Muscle layer of colon (tissue), 2 donors: Measurements from ENCODE around the gene HBB.

Experiments used
- H3K27ac ChIP-seq: one replicate; pipeline ENCODE4 v1.7.0; 2013; ENCODE audit warnings: low read depth, mild to moderate bottlenecking, low read length, moderate library complexity
- H3K27me3 ChIP-seq, 2 donors: one replicate each; pipeline ENCODE4 v1.7.0; 2013; ENCODE audit warnings: low read length in 2 of 2, mild to moderate bottlenecking in 2 of 2; ENCODE audit not compliant: insufficient read depth in 2 of 2, control insufficient read depth in 1 of 2
- H3K36me3 ChIP-seq: one replicate; pipeline ENCODE4 v1.7.0; 2013; ENCODE audit warnings: mild to moderate bottlenecking, low read length; ENCODE audit not compliant: insufficient read depth
- H3K4me1 ChIP-seq: one replicate; pipeline ENCODE4 v1.7.0; 2013; ENCODE audit warnings: mild to moderate bottlenecking, low read length; ENCODE audit not compliant: insufficient read depth
- H3K4me3 ChIP-seq, 2 donors: one replicate each; pipeline ENCODE4 v1.7.0; 2013; ENCODE audit warnings: low read length in 2 of 2, low read depth in 1 of 2, mild to moderate bottlenecking in 1 of 2, moderate library complexity in 1 of 2
- H3K9ac ChIP-seq: one replicate; pipeline ENCODE4 v1.7.0; 2013; ENCODE audit warnings: low read length
- H3K9me3 ChIP-seq: one replicate; pipeline ENCODE4 v1.7.0; 2013; ENCODE audit warnings: mild to moderate bottlenecking, low read length
- donor health status: abdominal sarcoma.
- donor health status: Adenocarcinoma of cecum.

HBB gene

GRCh38 chr11:5226732-5227310 lies at the start of gene HBB:
TSS of gene HBB (minus strand) at chr11:5227071. CDS start at chr11:5227021, 50 bp downstream.
- Histone ChIP-seq H3K27ac (no peak within 1 kb of the TSS), H3K9me3 (no peaks in the 10 kb centered on the region)

GRCh38 chr11:5275369-5276110 lies 48.7 kb upstream of the HBB start:
- H3K4me3 ChIP-seq = no peak overlapping the region
- H3K9ac ChIP-seq = no peak overlapping the region
- no peaks in the 10 kb centered on the region for H3K4me1 ChIP-seq
- H3K27ac ChIP-seq = no peak overlapping the region
- no peaks in the 10 kb centered on the region for H3K9me3 ChIP-seq
- H3K36me3 ChIP-seq = no peaks in the 10 kb centered on the region
- no peaks in the 10 kb centered on the region for H3K27me3 ChIP-seq

More at GRCh38 chr11:5226732-5227310, at the start of gene HBB:
- Histone ChIP-seq H3K27me3 (no peaks in the 10 kb centered on the region), H3K9ac (no peak within 1 kb of the TSS), H3K36me3 (no peaks in the 10 kb centered on the region), H3K4me3 (no peak within 1 kb of the TSS), H3K4me1 (no peaks in the 10 kb centered on the region)

- H3K9me3 ChIP-seq = no peaks in the 10 kb centered on the region
- no peaks in the 10 kb centered on the region for H3K36me3 ChIP-seq
- H3K4me3 ChIP-seq = no peak overlapping the region
- no peaks in the 10 kb centered on the region for H3K4me1 ChIP-seq
- no peak overlapping the region for H3K27ac ChIP-seq
- H3K27me3 ChIP-seq = no peaks in the 10 kb centered on the region
- no peak overlapping the region for H3K9ac ChIP-seq
Measured at GRCh38 chr11:5274395-5274794, 47.5 kb upstream of the HBB start.

- Histone ChIP-seq H3K4me1 (no peaks in the 10 kb centered on the region), H3K36me3 (no peaks in the 10 kb centered on the region), H3K9me3 (no peaks in the 10 kb centered on the region), H3K9ac (no peak overlapping the region), H3K4me3 (no peak overlapping the region), H3K27ac (no peak overlapping the region), H3K27me3 (no peaks in the 10 kb centered on the region)
Measured at GRCh38 chr11:5272395-5273017, 45.6 kb upstream of the HBB start.

- Histone ChIP-seq H3K27me3 (no peaks in the 10 kb centered on the region), H3K36me3 (no peaks in the 10 kb centered on the region), H3K9me3 (no peaks in the 10 kb centered on the region), H3K4me1 (no peaks in the 10 kb centered on the region), H3K27ac (no peak within 1 kb of the TSS), H3K4me3 (no peak within 1 kb of the TSS), H3K9ac (no peak within 1 kb of the TSS)
Measured at GRCh38 chr11:5269715-5270147, 42.9 kb upstream of the HBB start, which contains the start of gene HBE1. TSS of gene HBE1 (minus strand) at chr11:5269945. CDS start at chr11:5269890, 55 bp downstream.

- Histone ChIP-seq H3K27me3 (no peaks in the 10 kb centered on the region), H3K9me3 (no peaks in the 10 kb centered on the region), H3K9ac (no peak overlapping the region), H3K27ac (no peak overlapping the region), H3K4me3 (no peak overlapping the region), H3K36me3 (no peaks in the 10 kb centered on the region), H3K4me1 (no peaks in the 10 kb centered on the region)
Measured at GRCh38 chr11:5267033-5267563, 40.2 kb upstream of the HBB start.

GRCh38 chr11:5266609-5267008 lies 39.7 kb upstream of the HBB start:
- H3K4me3 ChIP-seq = no peak overlapping the region
- H3K4me1 ChIP-seq = no peaks in the 10 kb centered on the region
- H3K36me3 ChIP-seq = no peaks in the 10 kb centered on the region
- H3K27ac ChIP-seq = no peak overlapping the region
- H3K9ac ChIP-seq = no peak overlapping the region
- no peaks in the 10 kb centered on the region for H3K9me3 ChIP-seq
- H3K27me3 ChIP-seq = no peaks in the 10 kb centered on the region

- no peaks in the 10 kb centered on the region for H3K27me3 ChIP-seq
- H3K27ac ChIP-seq = no peak overlapping the region
- H3K36me3 ChIP-seq = no peaks in the 10 kb centered on the region
- H3K9me3 ChIP-seq = no peaks in the 10 kb centered on the region
- no peak overlapping the region for H3K4me3 ChIP-seq
- no peaks in the 10 kb centered on the region for H3K4me1 ChIP-seq
- no peak overlapping the region for H3K9ac ChIP-seq
Measured at GRCh38 chr11:5265832-5266231, 39.0 kb upstream of the HBB start.

- Histone ChIP-seq H3K9ac (no peak overlapping the region), H3K9me3 (no peaks in the 10 kb centered on the region), H3K36me3 (no peaks in the 10 kb centered on the region), H3K27me3 (no peaks in the 10 kb centered on the region), H3K4me1 (no peaks in the 10 kb centered on the region), H3K4me3 (no peak overlapping the region), H3K27ac (no peak overlapping the region)
Measured at GRCh38 chr11:5258543-5259262, 31.8 kb upstream of the HBB start.

GRCh38 chr11:5257296-5257695 lies 30.4 kb upstream of the HBB start:
- H3K27me3 ChIP-seq = no peaks in the 10 kb centered on the region
- H3K4me1 ChIP-seq = no peaks in the 10 kb centered on the region
- H3K9ac ChIP-seq = no peak overlapping the region
- no peaks in the 10 kb centered on the region for H3K36me3 ChIP-seq
- H3K9me3 ChIP-seq = no peaks in the 10 kb centered on the region
- no peak overlapping the region for H3K4me3 ChIP-seq
- no peak overlapping the region for H3K27ac ChIP-seq
